GM12873 (cell line): Measurements from ENCODE around the gene TEF.

Experiments used
- CTCF ChIP-seq: IDR thresholded peaks from 2 replicates; pipeline ENCODE4 v1.5.1; 2012; ENCODE audit warnings: low read depth, mild to moderate bottlenecking, moderate library complexity, low read length, control low read depth; ENCODE audit not compliant: insufficient read depth; ENCODE audit errors: missing control alignments

The TEF gene

GRCh38 chr22:41383085-41383484 is 1.3 kb downstream of the TEF start:
- TF ChIP-seq CTCF: no peak

GRCh38 chr22:41384128-41384527 is 2.4 kb downstream of the TEF start:
- TF ChIP-seq CTCF: no peak

- no peak for TF ChIP-seq CTCF
These were observed 5.6 kb downstream of the TEF start for GRCh38 chr22:41387341-41387740.

GRCh38 chr22:41394012-41394356 is 12.2 kb downstream of the TEF start:
- TF ChIP-seq CTCF: no peak

- no peak for TF ChIP-seq CTCF
These were observed 13.9 kb downstream of the TEF start for GRCh38 chr22:41395531-41396240.

- no peak for TF ChIP-seq CTCF
These were observed 15.5 kb downstream of the TEF start for GRCh38 chr22:41397143-41397811.

- no peak for TF ChIP-seq CTCF
These were observed 17.2 kb downstream of the TEF start for GRCh38 chr22:41398921-41399320.
